HUES6 (cell line): ENCODE measurements around the gene CCDC170.
"Not testable (repeated sequence)": the region's sequence is repeated elsewhere in the genome, so short reads cannot be mapped to it uniquely, and the experiment has no call there.

Experiments used
- H3K27ac ChIP-seq: 2 replicates; pipeline ENCODE4 v1.7.0; 2013; ENCODE audit warnings: low read depth, mild to moderate bottlenecking, low read length, inconsistent platforms
- H3K27me3 ChIP-seq: 2 replicates; pipeline ENCODE4 v1.6.1; 2013; ENCODE audit warnings: low read length; ENCODE audit not compliant: control insufficient read depth, insufficient read depth
- H3K36me3 ChIP-seq: 2 replicates; pipeline ENCODE4 v1.6.1; 2013; ENCODE audit warnings: low read length; ENCODE audit not compliant: control insufficient read depth, insufficient read depth
- H3K4me1 ChIP-seq: 2 replicates; pipeline ENCODE4 v1.6.1; 2013; ENCODE audit warnings: low read length; ENCODE audit not compliant: control insufficient read depth, insufficient read depth
- H3K4me3 ChIP-seq: 2 replicates; pipeline ENCODE4 v1.5.1; 2013; ENCODE audit warnings: low read depth, low read length
- H3K9ac ChIP-seq: one replicate; pipeline ENCODE4 v1.6.1; 2013; ENCODE audit warnings: mild to moderate bottlenecking, low read length
- H3K9me3 ChIP-seq: 2 replicates; pipeline ENCODE4 v1.6.1; 2013; ENCODE audit warnings: low read depth, low read length; ENCODE audit not compliant: control insufficient read depth, insufficient read depth

The CCDC170 gene

DNA sequence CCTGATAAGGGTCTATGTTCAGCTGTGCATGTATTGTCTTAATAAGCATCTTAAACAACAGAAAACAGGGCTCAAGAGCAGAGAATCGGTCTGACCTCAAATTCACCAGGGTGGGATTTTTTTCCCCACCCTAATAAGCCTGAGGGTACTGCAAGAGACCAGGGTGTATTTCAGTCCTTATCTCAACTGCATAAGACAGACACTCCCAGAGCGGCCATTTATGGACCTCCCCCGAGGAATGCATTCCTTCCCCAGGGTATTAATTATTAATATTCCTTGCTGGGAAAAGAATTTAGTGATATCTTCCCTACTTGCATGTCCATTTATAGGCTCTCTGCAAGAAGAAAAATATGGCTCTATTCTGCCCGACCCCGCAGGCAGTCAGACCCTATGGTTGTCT is 25.2 kb downstream of the CCDC170 start:
- not testable (repeated sequence) for H3K9ac ChIP-seq, H3K4me1 ChIP-seq, H3K36me3 ChIP-seq, H3K27me3 ChIP-seq, H3K27ac ChIP-seq, H3K4me3 ChIP-seq
- H3K9me3 ChIP-seq, result peaks cover 63% of the 10 kb centered on the region

DNA sequence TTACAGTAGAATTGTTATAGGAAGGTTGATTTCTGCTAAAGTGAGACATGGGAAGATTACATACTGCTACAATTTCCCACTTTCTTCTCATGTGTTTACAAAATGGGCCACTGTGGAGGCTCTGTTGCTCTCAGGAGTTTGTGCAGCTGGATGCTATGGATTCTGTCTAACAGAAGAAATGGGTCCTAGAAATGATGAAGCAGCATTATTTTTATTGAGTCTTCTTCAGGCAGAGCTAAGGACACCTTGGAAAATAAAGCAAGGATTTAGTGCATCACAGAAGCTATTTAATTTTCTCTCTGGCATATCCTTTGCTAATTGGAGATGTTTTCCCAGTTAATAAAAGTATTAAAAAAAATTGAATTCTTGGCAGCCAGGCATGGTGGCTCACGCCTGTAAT is 29.2 kb downstream of the CCDC170 start:
- no peak overlapping the region for H3K9ac ChIP-seq
- peaks cover 48% of the 10 kb centered on the region for H3K9me3 ChIP-seq
- H3K4me1 ChIP-seq, result no peaks in the 10 kb centered on the region
- no peak overlapping the region for H3K27ac ChIP-seq
- no peaks in the 10 kb centered on the region; the same call in 1 of the 2 replicates for H3K36me3 ChIP-seq
- H3K27me3 ChIP-seq, result no peaks in the 10 kb centered on the region
- no peak overlapping the region for H3K4me3 ChIP-seq

DNA sequence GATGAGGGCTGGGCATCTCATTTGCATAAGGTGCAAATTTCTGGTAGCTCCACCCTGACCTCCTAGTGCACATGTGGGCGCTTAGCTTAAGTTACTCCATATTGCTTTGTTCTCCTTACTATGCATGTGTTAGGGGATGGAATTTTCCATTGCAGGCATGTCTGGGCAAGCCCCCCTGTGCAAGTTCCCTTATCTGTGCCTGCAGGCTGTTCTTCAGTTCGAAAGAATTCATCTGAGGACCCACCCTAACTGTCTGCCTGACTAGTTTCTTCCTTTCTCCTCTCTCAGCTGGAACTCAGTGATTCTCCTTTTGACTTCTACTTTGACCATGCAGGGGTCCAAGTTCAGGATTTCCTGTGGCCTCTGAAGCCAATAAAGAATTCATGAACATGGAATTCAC is 30.2 kb downstream of the CCDC170 start:
- Histone ChIP-seq H3K9ac (no peak overlapping the region), H3K4me1 (no peaks in the 10 kb centered on the region), H3K9me3 (peaks cover 38% of the 10 kb centered on the region), H3K27me3 (no peaks in the 10 kb centered on the region), H3K36me3 (no peaks in the 10 kb centered on the region; the same call in 1 of the 2 replicates), H3K27ac (no peak overlapping the region), H3K4me3 (no peak overlapping the region)

DNA sequence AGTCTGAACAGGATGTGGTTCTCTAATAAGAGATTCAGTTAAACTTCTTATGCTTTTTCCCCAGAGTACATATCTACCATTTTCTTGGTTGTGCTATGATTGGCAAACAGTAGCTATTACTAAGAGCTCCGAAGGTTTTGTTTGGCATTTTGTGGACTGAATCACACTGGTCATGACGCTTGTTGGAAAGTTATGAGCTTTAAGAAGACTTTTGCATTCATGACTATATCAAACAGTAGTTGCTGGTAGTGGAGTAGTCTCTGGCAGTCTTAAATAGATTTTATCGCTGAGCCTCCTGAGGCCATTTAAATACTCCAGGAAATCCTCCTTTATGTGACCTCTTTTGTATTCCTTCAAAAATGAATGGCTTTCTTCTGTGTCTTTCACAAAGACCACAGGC is 40.8 kb downstream of the CCDC170 start:
- no peak overlapping the region for H3K4me3 ChIP-seq
- H3K36me3 ChIP-seq, result no peaks in the 10 kb centered on the region
- H3K9ac ChIP-seq, result no peak overlapping the region
- no peaks in the 10 kb centered on the region for H3K27me3 ChIP-seq
- H3K4me1 ChIP-seq, result no peaks in the 10 kb centered on the region
- H3K27ac ChIP-seq, result no peak overlapping the region
- peaks cover 5% of the 10 kb centered on the region for H3K9me3 ChIP-seq

DNA sequence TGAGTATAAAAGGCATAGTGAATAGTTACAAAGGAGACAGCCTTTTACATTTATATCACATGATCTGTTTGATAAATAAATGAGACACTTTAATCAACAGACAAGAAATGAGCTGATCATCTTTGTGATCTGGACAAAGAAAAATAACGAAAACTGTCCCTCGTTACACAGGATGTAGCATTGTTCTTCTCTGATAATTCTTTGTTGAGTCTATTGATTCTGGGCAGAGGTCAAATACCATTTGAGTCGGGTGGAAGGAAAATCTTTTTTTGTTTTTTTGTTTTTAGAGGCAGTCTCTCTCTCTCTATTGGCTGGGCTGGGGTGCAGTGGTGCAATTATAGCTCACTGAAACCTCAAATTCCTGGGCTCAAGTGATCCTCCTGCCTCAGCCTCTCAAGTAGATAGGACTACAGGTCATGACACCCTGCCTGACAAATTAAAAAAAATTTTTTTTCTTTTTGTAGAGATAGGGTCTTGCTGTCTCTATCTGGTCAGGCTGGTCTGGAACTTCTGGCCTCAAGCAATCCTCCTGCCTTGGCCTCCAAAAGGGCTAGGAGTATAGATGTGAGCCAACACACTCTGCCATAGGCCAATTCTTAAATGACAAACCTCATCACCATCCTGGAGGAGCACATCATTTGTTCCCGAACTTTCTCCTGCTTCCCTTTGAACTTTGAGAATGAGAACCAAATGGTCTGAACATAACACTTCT is 41.8 kb downstream of the CCDC170 start:
- H3K27ac ChIP-seq, result no peak overlapping the region
- H3K27me3 ChIP-seq, result no peaks in the 10 kb centered on the region
- peaks cover 13% of the 10 kb centered on the region for H3K9me3 ChIP-seq
- no peaks in the 10 kb centered on the region for H3K4me1 ChIP-seq
- H3K9ac ChIP-seq, result no peak overlapping the region
- H3K4me3 ChIP-seq, result no peak overlapping the region
- no peaks in the 10 kb centered on the region for H3K36me3 ChIP-seq

DNA sequence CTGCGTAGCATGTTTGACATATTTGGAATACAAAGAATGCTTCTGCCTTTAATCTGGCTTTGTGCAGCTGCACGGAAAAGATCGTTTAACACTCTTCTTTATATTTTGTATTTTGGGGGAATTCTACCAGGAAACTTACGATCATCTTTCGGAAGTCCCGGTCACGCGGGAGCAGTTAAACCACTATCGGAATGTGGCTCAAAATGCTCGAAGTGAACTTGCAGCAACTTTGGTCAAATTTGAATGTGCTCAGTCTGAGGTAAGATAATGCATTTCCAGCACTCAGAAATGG is 42.3 kb downstream of the CCDC170 start:
- Histone ChIP-seq H3K4me1 (no peaks in the 10 kb centered on the region), H3K4me3 (no peak overlapping the region), H3K27me3 (no peaks in the 10 kb centered on the region), H3K36me3 (no peaks in the 10 kb centered on the region), H3K9ac (no peak overlapping the region), H3K9me3 (peaks cover 17% of the 10 kb centered on the region), H3K27ac (no peak overlapping the region)

DNA sequence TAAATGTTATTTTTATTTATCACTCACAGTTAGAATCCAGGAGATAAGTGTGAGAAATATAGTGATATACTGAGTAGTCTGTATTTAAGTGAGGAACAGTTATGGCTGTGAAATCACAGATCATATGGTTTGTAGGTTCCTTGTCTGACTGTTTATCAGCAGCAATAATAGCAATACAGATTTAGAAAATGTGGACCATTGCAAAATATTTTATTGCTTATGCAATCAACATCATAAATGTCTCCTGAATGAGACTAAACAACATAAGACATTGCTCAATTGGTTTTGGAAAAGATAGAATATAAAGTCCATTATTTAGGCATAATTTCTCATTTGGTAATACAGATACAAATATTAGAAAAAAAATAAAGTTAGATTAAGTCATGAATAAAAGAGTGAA is 43.7 kb downstream of the CCDC170 start:
- no peaks in the 10 kb centered on the region for H3K36me3 ChIP-seq
- no peak overlapping the region for H3K27ac ChIP-seq
- peaks cover 17% of the 10 kb centered on the region for H3K9me3 ChIP-seq
- no peaks in the 10 kb centered on the region for H3K27me3 ChIP-seq
- no peak overlapping the region for H3K9ac ChIP-seq
- H3K4me1 ChIP-seq, result no peaks in the 10 kb centered on the region
- no peak overlapping the region for H3K4me3 ChIP-seq

DNA sequence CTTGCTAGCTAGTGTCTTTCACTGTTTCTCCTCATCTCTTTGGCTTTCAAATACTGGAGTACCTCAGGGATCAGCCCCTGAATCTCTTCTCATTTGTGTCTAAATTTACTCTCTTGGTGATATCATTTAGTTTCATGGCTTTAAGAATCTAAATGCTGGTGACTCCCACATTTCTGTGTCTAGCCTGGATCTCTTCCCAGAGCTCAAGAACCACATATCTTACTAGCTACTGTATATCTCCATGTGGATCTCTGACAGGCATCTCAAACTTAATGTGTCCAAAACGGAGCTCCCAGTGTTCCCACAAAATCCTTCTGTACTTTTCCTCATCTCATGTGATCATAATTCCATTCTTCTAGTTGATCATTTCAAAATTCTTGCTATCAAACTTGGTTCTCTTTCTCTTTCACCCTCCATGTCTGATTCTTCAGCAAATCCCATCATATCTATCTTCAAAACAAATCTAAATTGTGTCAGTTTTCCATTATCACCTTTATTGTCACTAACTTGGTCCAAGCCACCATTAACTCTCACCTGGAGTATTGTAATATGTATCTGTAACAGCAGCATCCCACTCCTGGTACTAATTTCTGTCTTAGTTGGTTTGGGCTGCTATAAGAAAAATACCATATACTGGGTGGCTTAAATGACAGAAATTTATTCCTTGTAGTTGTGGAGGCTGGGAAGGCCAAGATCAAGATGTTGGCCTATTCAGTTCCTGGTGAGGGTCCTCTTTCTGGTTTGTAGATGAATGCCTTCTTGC is 45.9 kb downstream of the CCDC170 start:
- no peaks in the 10 kb centered on the region for H3K4me1 ChIP-seq
- no peak overlapping the region for H3K27ac ChIP-seq
- no peaks in the 10 kb centered on the region for H3K27me3 ChIP-seq
- no peak overlapping the region for H3K9ac ChIP-seq
- peaks cover 17% of the 10 kb centered on the region for H3K9me3 ChIP-seq
- no peaks in the 10 kb centered on the region for H3K36me3 ChIP-seq
- no peak overlapping the region for H3K4me3 ChIP-seq

DNA sequence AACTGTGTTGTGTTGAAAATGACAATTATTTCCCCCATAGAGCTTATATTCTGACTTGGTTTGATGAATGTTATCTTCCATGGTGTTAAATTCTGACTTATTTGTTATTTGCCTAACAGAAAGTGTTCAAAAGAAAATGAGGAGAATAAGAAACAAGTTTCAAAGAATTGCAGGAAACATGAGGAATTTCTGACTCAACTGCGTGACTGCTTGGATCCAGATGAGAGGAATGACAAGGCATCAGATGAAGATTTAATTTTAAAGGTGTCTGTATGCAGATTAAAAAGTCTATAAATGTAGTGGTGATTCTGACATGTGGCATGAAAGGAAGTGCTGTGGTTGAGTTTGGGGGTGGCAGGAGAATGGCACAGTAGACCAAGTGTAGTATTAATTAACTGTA is 50.6 kb downstream of the CCDC170 start:
- no peak overlapping the region for H3K27ac ChIP-seq
- no peaks in the 10 kb centered on the region for H3K36me3 ChIP-seq
- H3K4me1 ChIP-seq, result no peaks in the 10 kb centered on the region
- H3K9ac ChIP-seq, result no peak overlapping the region
- H3K27me3 ChIP-seq, result no peaks in the 10 kb centered on the region
- H3K4me3 ChIP-seq, result no peak overlapping the region
- H3K9me3 ChIP-seq, result peaks cover 13% of the 10 kb centered on the region

DNA sequence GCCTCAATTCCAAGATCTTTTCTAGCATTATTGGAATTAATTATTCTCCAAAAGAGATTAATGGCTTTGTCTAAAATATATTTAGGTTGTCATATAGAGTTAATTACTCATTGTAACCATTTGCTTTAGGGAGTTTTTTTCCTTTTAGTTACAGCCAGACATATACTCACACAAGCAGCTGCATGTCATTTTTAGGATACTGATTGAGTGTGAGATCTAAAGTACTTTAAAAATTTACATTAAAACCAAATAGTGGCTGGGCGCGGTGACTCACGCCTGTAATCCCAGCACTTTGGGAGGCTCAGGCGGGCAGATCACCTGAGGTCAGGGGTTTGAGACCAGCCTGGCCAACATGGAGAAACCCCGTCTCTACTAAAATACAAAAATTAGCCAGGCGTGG is 51.1 kb downstream of the CCDC170 start:
- H3K9me3 ChIP-seq, H3K27me3 ChIP-seq, H3K27ac ChIP-seq, H3K4me1 ChIP-seq, H3K4me3 ChIP-seq, H3K36me3 ChIP-seq, H3K9ac ChIP-seq: not testable (repeated sequence)

DNA sequence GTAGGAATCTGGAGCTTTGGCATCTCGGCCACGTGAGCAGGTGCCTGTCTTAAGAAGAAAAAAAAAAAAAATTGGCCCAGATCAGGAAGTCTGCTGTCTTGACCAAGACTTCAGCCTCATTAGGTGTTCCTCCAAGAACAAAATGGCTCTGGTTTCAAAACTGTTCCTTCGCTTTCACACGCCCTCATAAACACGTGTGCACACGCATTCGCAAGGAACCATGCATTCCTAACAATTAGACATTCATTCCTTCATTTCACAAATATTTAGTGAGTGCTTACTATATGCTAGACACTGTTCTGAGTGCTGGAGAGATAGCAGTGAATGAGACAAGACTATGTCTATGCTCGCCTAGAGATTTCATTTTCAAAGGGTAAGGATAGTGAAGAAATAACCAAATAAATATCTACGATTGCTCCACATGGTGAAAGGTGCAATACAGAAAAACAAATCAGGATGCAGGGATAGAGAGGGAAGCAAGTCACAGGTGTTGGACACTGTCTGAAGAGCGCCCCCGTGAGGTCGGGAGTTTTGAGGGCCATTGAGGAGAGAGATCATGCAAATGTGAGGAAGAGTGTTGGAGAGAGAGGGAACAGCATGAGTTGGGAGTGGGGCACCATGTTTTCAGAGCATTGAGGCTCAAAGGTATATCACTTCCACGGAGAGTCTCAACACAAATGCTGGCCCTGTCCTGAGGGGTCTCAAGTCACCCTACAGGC is 53.3 kb downstream of the CCDC170 start:
- Histone ChIP-seq H3K4me3 (no peak overlapping the region), H3K9me3 (peaks cover 4% of the 10 kb centered on the region), H3K36me3 (no peaks in the 10 kb centered on the region), H3K4me1 (no peaks in the 10 kb centered on the region), H3K9ac (no peak overlapping the region), H3K27ac (no peak overlapping the region), H3K27me3 (no peaks in the 10 kb centered on the region)
